HL-60/S4 treated with phorbol 12-myristate 13-acetate at 8.2 ng/mL for 4 days and 3 days (cell line): ENCODE results near the gene GAP43.

Experiments used
- in situ Hi-C: fragments of 300-500 bp; cut with MboI; formaldehyde crosslinking; loops from 2 replicates; pipeline ENCODE4 v1.15.0; 2022; ENCODE audit warnings: low sequenced_read_pairs

Gene GAP43

DNA sequence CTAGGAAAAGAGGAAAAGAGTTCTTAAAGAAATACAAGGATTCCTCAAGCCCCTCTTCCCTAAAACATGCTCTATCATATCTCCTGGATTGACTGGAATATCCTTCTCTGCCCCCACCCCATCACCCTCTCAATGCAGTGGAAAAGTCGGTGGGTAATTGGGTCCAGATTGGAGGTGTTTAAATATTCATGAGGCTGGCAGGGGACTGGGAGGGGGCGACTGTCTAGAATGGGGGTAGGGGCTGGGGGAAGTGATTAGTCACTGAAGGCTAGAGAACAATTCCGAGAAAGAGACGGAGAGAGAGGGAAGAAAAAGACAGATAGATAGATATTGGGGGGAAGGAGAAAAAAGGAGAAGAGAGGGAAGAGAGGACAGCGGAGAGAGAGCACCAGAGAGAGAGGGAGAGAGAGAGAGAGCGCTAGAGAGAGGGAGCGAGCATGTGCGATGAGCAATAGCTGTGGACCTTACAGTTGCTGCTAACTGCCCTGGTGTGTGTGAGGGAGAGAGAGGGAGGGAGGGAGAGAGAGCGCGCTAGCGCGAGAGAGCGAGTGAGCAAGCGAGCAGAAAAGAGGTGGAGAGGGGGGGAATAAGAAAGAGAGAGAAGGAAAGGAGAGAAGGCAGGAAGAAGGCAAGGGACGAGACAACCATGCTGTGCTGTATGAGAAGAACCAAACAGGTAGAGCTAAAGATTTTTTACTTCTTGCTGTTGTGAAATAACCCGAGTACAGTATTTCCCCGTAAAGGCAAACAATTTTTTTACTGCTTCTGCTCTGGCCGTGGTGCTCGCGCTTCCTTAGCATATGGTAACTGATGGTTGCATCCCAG is at the start of gene GAP43:
GAP43 (plus strand) TSS at position 467 of the 825 bp plus-strand sequence; CDS start at position 647, 180 bp downstream.
- in situ Hi-C loops = no loop called here

DNA sequence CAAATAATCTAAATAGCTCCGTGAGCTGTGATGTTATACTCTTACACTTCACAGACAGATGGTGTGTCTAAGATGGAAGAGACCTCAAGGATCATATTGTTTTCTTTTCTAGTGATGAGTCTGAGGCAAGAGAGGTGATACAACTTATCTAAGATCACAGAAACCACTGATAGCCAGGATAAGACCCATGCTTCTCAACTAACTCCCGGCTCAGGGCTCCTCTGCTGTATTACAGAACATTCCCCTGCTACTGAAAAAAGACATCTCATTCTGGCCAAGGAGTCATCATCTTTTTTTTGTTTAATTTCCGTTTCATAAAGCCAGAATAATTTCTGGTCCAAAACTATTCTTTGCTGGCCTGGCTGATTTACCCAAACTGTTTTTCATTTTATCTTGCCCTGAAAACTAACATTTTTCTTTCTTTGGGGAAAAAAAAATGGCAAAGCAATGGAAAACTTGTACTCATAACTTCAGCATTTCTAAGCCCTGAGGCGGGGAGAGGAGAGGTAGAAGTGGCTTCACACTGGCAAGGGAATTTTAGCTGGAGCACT is 46.9 kb upstream of the GAP43 start:
- in situ Hi-C loops = no loop called here

DNA sequence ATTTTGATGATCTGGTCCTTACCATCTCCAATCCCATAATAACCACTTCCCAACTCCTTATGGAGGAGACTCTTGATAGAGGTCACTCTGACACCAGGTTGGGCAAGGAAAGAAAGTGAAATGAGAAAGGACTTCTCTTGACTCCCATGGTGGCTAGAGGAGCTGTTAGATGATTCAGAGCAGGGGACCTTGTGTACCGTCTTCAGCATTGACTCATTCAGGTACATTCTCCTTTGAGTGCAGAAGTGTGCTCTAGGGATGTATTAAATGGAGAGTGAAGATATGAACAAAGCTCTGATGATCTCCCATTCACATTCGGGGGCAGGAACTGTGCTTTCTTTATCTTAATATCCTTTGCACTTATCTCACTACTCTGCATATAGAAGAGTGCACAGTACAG is 46.3 kb upstream of the GAP43 start:
- in situ Hi-C loops = no loop called here

GRCh38 chr3:115578331-115578730 is 45.0 kb upstream of the GAP43 start:
- in situ Hi-C loops = no loop called here

DNA sequence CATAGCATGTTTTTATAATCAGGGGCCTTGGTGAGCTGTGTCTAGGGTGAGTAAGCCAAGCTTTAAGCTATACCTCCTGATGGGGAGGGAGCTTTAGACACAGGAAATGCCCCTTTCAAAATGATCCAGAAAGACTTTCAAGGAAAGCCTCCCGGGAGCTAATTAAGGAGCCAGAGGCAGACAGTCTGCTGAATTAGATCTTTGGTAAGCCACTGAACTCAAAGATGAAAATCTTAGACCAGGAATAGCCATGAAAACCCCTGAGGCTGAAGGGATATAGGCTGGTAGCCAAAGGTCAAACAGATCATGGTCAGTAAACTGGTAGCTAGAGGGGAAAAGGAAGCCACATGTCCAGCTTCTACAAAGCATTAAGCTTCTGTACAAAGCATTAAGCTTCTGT is 42.7 kb upstream of the GAP43 start:
- in situ Hi-C loops = no loop called here

DNA sequence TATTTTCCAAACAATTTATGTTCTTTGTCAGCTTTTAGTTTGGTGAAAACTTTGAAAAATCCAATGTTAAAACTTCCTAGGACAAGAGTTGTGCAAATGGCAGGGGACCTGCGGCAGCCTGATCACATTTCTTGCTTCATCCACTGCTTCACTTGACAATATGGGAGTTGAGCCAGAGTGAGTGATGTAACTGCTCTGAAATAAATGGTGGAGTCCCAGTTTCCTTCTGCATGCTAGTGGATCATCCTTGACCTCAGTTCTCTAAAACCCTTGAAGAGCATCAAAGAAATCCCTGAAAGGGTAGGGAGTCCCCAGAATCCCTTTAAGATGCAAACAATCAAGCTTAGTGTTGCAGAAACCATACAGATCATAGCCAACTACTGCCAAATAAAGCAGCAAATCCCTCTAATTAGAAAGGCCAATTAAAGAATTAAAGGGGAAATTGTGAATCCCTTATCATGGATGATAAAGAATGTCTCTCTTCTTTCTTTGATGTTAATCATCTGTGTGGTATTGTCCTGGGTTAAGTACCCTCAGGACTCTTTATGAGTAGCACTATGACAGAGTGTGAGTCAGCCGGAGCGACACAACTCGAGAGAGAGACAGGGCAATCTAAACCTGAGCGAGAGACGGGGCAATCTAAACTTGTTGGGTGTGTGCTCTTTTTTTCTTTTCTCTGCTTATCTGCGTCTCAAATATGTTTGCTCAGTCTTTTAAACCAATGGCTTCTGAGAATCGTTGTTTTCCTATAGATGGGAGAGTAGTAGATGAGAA is 41.8 kb upstream of the GAP43 start:
- in situ Hi-C loops = no loop called here

DNA sequence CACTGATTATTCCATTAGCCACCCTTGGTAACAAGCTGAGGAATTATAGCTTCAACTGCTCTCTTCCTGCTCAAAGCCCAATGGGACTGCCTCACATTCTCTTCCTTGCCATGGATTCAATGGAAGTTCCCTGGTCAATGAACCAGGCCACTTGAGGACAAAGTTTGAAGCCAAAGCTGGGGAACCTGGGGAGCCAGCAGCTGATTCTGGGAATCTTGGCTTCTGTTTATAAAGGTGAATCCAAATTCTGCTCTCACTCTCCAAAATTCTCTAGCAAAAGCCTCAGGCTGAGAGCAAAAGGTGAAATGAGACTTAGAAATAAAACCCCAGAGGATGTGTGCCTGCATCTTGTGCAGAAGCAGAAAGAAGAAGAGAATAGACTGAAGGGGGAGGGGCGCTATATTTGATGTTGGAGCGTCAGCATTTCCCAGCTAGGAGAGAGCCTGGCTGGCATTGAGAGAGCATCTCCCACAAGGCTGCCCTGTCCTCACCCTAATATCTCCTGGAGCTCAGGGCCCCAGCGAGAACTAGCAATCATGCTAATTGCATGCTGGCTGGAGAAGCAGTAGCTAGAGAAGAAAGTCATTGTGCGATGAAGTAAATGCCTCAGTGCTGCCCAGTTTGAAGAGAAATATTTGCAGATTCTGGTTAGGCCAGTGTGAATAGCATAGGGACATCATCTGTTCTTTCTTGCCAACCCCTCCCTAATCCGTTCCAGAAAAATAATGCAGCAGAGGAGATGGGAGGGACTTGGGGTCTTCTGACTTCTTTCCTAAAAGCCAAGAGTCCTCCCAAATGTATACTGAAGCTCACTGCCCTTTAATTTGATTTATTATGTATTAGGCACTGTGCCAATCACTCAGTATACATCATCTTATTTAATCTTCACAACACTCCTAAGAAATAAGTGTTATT is 34.9 kb upstream of the GAP43 start:
- in situ Hi-C loops = no loop called here

DNA sequence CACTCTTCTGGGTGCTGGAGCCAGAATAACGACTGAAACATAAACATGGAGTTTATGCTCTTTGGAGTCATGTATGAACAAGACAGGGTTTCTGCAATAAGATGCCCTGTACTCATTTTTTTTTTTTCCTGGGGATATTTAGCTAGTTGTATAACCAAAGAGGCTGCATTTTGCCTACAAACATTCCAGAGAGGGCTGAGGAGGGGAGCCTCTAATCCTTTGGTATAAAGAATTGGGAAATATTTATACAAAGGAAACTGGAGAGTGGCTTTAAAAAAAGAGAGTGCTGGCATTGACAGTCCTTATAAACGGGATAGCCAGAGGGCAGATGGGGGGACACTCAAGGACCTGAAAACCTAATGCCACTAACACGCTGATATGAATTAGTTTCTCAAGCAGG is 32.4 kb upstream of the GAP43 start:
- in situ Hi-C loops = no loop called here

DNA sequence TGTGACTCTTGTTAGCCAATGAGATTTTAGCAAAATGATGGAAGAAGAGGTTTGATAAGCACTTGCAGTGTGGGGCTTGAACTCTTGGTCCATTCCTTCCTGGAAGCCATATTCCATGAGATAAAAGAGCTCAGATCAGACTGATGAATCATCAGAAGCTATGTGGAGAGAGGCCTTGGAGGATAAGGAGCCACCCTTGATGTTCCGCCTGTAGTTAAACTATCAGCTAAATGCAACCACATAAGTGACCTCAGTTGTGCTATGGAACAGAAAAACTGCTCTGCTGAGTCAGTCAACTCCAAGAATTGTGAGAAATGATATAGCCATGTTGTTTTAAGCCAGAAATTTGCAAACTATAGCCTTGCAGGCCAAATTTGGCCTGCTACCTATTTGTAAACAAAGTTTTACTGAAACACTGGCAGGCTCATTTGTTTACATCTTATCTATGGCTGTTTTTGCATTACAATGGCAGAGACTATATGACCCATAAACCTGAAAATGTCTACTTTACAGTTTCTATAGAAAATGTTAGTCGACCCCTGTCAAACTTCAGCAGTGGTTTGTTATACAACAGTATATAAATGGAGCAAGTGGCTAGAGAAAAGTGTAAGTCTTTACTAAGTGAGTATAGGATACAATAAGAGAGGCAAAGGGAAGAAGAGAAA is 27.6 kb upstream of the GAP43 start:
- in situ Hi-C loops = no loop called here

DNA sequence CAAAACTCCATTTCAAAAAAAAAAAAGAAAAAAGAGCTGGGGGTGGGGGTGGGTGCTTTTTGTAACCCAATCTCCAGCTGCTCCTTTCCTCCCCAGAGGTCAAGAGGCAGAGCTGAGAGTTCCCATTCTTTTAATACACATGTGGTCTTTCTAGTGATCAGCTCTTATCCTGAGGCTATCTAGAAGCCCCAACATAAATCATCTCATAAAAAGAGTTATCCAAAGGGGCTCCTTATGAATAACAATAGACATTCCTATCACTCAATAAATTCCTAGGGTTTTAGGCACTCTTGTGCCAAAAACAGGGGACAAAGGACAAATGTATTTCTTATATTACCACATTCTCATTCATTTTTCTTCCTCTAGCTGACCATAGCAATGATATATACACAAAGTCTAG is 25.1 kb upstream of the GAP43 start:
- in situ Hi-C loops = no loop called here

GRCh38 chr3:115602194-115602593 is 21.1 kb upstream of the GAP43 start:
- in situ Hi-C loops = no loop called here

DNA sequence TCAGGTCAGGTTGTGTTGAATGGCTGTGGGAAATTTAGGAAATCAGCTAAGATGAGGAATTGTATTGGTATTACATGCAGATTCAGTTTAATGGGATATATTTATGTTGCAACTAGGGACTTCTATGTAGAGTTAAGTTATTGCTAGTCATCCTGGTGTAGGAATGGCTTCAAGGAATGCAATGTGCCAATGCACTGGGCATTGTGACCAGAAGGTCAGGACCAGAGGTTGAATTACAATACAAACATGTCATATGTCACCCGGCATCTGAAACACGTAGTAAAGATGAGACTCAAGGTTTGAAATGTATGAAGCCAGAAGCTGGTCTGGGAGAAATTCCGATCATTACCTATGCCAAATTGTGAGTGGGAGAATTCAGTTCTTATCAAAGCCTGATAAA is 11.7 kb upstream of the GAP43 start:
- in situ Hi-C loops = no loop called here

- in situ Hi-C loops = no loop called here
Measured at GRCh38 chr3:115615001-115615814, 8.1 kb upstream of the GAP43 start.

- in situ Hi-C loops = no loop called here
Measured at GRCh38 chr3:115616461-115616860, 6.8 kb upstream of the GAP43 start.

GRCh38 chr3:115617591-115617990 is 5.7 kb upstream of the GAP43 start:
- in situ Hi-C loops = no loop called here

- in situ Hi-C loops = no loop called here
Measured at GRCh38 chr3:115624029-115624741, 875 bp downstream of the GAP43 start.

DNA sequence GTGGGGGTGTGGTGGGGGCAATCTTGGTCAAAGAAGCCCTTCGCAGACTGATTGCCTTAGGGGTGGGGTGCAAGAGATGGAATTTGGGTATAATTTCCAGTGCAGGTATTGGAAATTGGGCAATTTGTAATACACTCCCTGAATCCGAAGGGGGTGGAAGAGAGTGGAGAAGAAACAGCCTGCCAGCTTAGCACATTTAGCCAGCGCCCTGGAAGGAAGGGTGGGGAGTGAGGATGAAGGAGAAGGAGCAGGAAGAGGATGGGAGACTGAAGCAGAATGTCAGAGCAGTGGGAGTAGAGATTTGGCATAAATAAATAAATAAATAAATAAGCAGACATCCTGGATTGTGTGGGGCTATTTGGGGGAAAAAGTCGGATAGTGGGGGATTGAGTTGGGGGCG is 1.6 kb downstream of the GAP43 start:
- in situ Hi-C loops = no loop called here

DNA sequence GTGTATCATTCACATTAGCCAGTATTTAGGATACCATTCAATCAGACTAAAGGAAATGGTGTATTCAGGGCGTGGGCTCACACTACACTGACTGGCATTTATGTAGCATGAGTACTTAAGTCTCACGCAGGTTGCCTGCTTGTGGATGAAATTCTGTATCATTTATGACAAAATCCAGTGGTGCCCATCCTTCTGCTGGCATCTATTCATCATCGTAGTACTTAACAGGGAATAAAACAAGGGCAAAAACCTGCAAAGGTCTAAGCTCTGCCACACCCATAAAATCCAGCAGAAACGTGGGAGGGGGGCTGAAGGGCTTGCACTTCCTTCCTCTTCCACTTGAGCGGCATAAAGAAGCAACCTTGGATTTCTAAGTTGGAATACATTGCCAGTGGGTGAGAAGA is 2.7 kb downstream of the GAP43 start:
- in situ Hi-C loops = no loop called here

- in situ Hi-C loops = no loop called here
Measured at GRCh38 chr3:115626721-115627120, 3.4 kb downstream of the GAP43 start.
